Stimulated activated CD4-positive, alpha-beta T cell treated with anti-CD3 and anti-CD28 coated beads, Interleukin-12 subunit alpha, Interleukin-12 subunit beta, amount 100 ng/mL, for 48 hours (primary cell): Measurements from ENCODE around the gene PITPNB.
A peak's percentile ranks its signal among the peaks of the same experiment; 100 is the strongest.

Experiments
- DNase-seq, 3 donors: peaks; one replicate each; pipeline ENCODE4 v3.0.0-alpha.2; 2020; ENCODE audit warnings: low read depth in 2 of 3, low spot score in 1 of 3

PITPNB gene

DNA sequence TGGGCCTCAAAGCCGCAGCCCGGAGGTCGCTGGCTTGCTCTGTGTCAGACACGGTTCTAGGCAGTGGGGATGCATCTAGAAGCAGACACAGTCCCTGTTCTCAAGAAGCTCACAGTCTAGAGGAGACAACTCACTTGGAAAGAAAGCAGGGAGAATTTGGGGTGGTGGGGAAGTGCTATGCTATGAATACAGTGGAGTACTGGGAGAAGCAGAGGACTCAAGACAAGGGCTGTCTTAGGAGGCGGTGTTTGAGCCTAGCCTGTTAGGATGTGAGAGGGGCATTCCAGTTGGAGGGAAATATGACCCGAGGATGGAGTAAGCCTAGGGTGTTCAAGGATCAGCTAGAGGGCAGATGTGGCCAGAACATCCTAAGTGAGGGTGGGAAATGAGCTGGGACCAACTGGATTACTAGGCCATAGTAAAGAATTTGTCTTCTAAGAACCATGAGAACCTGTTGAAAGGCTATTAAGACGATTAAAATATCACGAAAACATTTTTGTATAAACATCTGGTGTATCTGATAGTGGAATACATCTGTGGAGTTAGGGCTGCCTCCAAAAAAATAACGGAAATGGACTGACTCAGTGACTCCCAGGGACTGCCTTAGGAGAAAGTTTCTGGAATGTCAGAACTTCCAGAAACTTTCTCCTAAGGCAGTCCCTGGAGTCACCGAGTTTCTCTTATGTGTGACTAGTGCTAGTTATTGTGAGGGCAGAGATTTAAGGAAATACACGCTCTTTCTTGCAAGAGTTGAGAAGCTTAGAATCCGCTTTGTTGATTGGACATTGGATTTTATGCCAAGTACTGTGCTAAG, 1.1 kb upstream of the PITPNB start:
- DNase-seq: peak in 1 of 3 donors; percentile 41

- peak; percentile 30 to 64 (median 35) for DNase-seq
Measured at GRCh38 chr22:27918341-27919221, 475 bp downstream of the PITPNB start.

DNA sequence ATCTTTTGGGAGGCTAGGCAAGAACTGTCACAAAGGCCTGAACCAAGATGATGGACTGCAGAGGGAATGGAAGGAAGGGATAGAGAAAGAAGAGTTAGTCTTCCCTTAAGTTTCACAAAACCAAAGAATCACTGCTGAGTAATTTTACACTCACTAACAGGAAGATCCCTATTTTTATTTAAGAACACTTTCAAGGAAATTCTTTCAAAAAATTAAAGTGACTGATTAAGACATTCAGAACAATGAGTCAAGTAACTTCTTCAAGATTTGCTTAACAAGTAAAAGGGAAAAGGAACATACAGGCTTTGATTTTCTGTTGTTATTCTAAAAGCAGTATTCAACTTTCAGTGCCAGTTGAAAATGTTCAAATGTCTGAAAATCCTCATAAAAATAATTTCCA, 3.1 kb downstream of the PITPNB start:
- DNase-seq: no peak

GRCh38 chr22:27913162-27913741, 5.8 kb downstream of the PITPNB start:
- no peak for DNase-seq

GRCh38 chr22:27912101-27912500, 7.0 kb downstream of the PITPNB start:
- no peak for DNase-seq

- no peak for DNase-seq
Measured at GRCh38 chr22:27911330-27911729, 7.7 kb downstream of the PITPNB start.

DNA sequence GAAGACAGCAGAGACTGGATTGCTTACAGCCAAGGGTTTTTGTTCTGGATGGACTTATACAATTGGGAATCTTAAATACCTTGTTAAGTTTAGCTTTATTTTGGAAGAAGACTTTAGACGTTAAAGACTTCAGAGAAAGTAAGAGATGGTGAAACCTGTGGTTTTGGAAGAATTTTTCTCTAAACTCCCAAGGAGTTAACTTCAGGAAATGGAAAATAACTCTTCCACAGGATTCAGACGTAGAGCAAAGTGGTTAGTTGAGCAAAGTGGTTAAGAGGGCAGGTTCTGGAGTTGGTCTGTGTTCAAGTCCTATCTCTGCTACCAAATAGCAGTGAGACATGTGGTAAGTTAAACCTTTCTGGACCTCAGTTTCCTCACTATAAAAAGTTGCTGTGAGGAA, 12.8 kb downstream of the PITPNB start:
- DNase-seq: no peak

GRCh38 chr22:27905653-27906052, 13.4 kb downstream of the PITPNB start:
- no peak for DNase-seq

- no peak for DNase-seq
Measured at GRCh38 chr22:27903805-27904473, 15.1 kb downstream of the PITPNB start.

DNA sequence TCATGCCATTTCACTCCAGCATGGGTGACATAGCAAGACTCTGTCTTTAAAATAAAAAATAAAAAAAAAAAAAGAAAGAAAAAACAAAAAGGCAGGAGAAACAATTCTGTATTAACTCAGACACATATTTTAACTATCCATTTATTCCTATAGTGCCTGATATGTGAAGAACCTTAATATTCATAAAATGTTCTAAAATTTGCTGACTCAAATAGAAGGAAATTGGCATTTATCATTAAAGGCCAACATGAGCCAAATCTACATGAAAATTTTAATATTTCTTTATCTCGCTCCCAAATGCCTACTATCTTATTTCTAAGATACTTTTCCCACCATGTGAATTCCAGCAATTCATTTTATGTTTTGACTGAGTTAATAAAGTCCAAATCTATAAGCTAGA, 18.9 kb downstream of the PITPNB start:
- no peak for DNase-seq

GRCh38 chr22:27896245-27896644, 22.8 kb downstream of the PITPNB start:
- peak in 1 of 3 donors; percentile 12 for DNase-seq

DNA sequence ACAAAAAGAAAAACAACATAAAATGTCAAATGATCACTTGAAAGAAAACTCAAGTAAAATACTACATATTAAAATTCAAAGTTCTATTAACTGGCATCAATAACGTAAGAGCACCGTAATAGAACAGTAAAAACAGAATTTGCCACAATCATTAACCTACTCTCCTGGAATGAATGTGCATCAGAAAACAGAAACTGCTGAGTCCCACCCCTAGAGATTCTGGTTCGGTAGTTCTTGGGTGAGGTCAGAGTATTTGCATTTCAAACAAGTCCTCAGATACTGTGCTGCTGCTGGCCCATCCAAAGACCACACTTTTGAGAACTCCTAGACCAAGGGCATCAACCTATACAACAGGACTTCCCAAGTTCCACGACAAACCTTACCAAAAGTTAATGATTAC, 23.5 kb downstream of the PITPNB start:
- DNase-seq: no peak

- DNase-seq: no peak
Measured at GRCh38 chr22:27892811-27893210, 26.2 kb downstream of the PITPNB start.

GRCh38 chr22:27892064-27892463, 27.0 kb downstream of the PITPNB start:
- no peak for DNase-seq

DNA sequence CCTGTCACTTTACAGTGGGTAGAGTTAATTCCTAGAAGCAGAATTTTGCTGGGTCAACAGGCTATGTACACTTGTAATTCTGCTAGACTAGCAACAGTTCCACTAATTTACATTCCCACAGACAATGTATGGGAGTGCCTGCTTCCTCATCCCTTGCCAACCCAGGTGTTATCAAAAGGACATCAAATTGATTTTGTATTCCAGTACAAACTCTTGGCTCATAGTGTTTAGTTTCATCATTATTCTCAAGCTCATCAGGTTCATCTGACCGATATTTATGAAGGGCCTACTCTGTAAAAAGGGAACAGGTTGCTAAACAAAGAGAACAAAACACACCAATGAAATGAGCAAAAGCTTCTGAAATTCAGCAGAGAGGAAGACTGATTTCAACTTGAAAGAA, 30.7 kb downstream of the PITPNB start:
- no peak for DNase-seq

DNA sequence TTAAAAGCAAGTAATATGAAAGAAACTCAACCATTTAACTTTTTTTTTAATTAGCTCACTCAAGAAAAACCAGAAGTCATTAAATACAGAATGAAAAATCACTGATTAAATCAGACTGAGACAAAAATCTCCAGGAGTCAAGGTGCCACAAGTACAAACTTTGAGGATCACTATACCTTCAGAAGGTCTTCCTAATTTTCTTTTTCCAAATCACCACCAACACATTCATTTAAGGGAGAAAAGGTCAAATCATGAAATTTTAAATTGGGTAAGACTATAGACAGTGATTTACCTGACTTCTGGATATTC, 32.3 kb downstream of the PITPNB start:
- DNase-seq: no peak

DNA sequence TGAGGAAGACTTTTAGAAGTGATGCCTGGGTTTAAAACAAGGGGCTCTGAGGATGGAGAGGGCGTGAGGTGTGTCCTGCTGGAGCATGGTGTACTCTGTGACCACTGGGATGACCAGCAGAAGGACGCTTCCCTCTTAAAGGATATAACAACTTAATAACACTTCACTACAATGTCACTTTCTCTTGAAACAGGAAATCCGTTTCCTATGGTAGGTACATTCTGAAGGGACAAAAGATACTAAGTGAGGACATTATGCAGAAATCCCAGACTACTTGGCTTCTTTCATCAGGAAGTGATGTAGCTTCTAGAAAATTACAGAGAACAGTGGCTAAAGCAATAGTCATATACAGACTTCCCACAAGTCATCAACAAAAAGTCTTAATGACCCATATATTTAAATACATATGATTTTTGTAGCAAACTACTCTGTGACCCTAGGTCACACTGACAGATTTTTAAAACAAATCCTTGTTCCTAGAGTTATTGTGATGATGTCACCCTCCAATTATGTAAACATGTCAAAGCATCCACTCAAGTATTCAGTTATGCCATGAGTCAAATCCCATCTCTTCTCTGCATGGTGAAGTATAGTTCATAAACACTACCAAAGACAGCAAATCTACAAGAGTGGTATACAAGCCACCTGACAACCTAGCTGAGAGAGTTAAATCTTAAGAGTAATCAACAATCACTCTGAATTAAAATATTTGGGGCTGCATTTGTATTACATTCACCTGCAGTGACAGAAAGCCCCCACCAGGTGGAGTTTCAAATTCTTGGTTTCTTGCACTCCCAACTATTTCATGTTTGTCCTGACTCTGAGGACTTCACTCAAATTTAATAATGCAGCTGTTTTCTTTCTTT, 32.8 kb downstream of the PITPNB start:
- DNase-seq: peak in 2 of 3 donors; percentile 11 to 35

DNA sequence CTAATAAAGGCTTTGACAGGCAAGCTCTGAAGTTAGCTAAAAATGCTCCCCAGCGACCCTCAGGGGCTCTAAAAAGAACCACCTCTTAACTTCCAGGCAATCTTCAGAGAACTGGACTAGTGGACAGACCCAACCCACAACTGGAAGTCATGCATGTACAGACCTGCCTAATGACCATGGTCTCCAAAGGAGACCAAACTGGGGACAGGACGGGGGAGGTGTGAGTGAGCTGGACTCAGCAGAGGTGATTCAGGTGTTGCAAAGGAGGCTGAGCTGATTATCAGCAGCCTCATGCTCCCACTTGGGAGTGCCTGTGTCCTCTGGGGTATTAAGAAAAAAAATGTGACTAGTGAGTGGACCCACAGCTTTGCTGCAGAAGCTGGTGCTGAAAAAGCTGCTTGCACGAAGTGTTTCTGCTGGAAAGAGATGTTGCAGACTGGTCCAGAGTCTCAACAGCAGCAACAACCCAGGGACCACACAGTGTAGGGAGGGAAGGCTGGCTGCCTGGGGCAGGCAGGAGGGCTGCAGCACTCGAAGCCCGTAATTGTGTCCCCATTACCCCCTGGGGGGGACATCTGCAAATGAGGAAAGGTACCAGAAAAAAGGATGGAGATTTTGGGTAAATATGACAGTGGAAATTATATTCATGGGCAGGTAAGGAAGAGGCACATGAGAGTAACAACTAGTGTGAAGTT, 35.3 kb downstream of the PITPNB start:
- DNase-seq: no peak

GRCh38 chr22:27882507-27883290, 36.4 kb downstream of the PITPNB start:
- no peak for DNase-seq
